Panc1 (cell line): ENCODE measurements around the gene BICD1. TPM values are rescaled to one million over a fixed set of nuclear protein-coding genes. Genes with fewer than 3 reads are reported as not detected.

Experiments
- ATAC-seq: fragments of 200-7000 bp; cut with Tn5 transposase; 2 replicates; pipeline ENCODE4 v1.9.1; 2020; ENCODE audit warnings: mild to moderate bottlenecking, moderate library complexity
- BruUV-seq: library from RNA; stranded (reverse); fragments of 400-500 nt; replicated peaks from 2 replicates; lab custom pipeline; 2021; lab: Mats Ljungman, UMichigan
- CTCF ChIA-PET: fragments of 300-600 bp; sonication (Branson Sonifier 250); formaldehyde crosslinking; loops from one replicate; lab custom pipeline; 2022; ENCODE audit warnings: antibody characterized with exemption; lab: Charles Lee
- POLR2A ChIA-PET: fragments of 300-600 bp; sonication (Branson Sonifier 250); formaldehyde crosslinking; loops from one replicate; lab custom pipeline; 2022; ENCODE audit warnings: antibody characterized with exemption; lab: Charles Lee
- DNase-seq: peaks from one replicate; pipeline ENCODE4 v3.0.0-alpha.2; 2010; ENCODE audit warnings: low read depth, low spot score
- H3K27ac ChIP-seq: 2 replicates; pipeline ENCODE4 v1.5.1; 2011; ENCODE audit warnings: mild to moderate bottlenecking, low read length, inconsistent platforms
- H3K27me3 ChIP-seq: fragments of 200-500 bp; sonication (Bioruptor generic); 2 replicates; pipeline ENCODE4 v1.6.0; 2014; ENCODE audit warnings: low read length, inconsistent platforms; ENCODE audit not compliant: control insufficient read depth, insufficient read depth
- H3K36me3 ChIP-seq: fragments of 200-500 bp; sonication (Bioruptor generic); 2 replicates; pipeline ENCODE4 v1.5.1; 2014; ENCODE audit warnings: inconsistent platforms, mild to moderate bottlenecking, low read length, moderate library complexity; ENCODE audit not compliant: control insufficient read depth, insufficient read depth
- H3K4me1 ChIP-seq: 2 replicates; pipeline ENCODE4 v1.5.1; 2011; ENCODE audit warnings: inconsistent platforms, mild to moderate bottlenecking, low read length, moderate library complexity; ENCODE audit not compliant: control insufficient read depth, insufficient read depth
- H3K4me3 ChIP-seq, 2 experiments: 2 replicates each; pipeline ENCODE4 v1.5.1; 2011 to 2012; ENCODE audit warnings: low read depth in 2 of 2, low read length in 2 of 2, mild to moderate bottlenecking in 2 of 2, inconsistent platforms in 1 of 2, moderate library complexity in 1 of 2
- H3K9me3 ChIP-seq: fragments of 200-500 bp; sonication (Bioruptor generic); 2 replicates; pipeline ENCODE4 v1.5.1; 2014; ENCODE audit warnings: low read depth, mild to moderate bottlenecking, inconsistent platforms, low read length, moderate library complexity; ENCODE audit not compliant: control insufficient read depth, insufficient read depth
- CTCF ChIP-seq: fragments of 450-650 bp; IDR thresholded peaks from 2 replicates; pipeline ENCODE4 v1.5.1; 2017; ENCODE audit warnings: mild to moderate bottlenecking
- POLR2AphosphoS5 ChIP-seq: IDR thresholded peaks from 2 replicates; pipeline ENCODE4 v1.6.1; 2012; ENCODE audit warnings: mild to moderate bottlenecking, low read depth, low read length, moderate library complexity
- REST ChIP-seq, 2 experiments: IDR thresholded peaks; 2 replicates each; pipeline ENCODE4 v1.6.1; 2011 to 2012; ENCODE audit warnings: low read depth in 2 of 2, control low read depth in 1 of 2, low read length in 1 of 2, mild to moderate bottlenecking in 1 of 2, moderate library complexity in 1 of 2; ENCODE audit not compliant: insufficient read depth in 1 of 2
- SIN3A ChIP-seq: IDR thresholded peaks from 2 replicates; pipeline ENCODE4 v1.6.1; 2012; ENCODE audit warnings: low read depth, mild to moderate bottlenecking, low read length, moderate library complexity, borderline replicate concordance; ENCODE audit not compliant: insufficient read depth
- TCF7L2 ChIP-seq: IDR thresholded peaks from 2 replicates; pipeline ENCODE4 v1.6.1; 2011; ENCODE audit warnings: mild to moderate bottlenecking, low read depth, low read length, inconsistent platforms
- in situ Hi-C: cut with HindIII; loops from 2 replicates; pipeline ENCODE4 v1.10.0; 2016; ENCODE audit warnings: low sequenced_read_pairs, low pct_unique_long_range_greater_than_20kb
- intact Hi-C: fragments of 100-400 bp; cut with micrococcal nuclease; formaldehyde crosslinking; loops from one replicate; pipeline ENCODE4 v1.10.0; 2022; ENCODE audit not compliant: unreplicated experiment
- total RNA-seq: library from RNA; stranded (reverse); gene quantifications from one replicate; pipeline ENCODE4 v1.2.1, GENCODE V29; 2021; ENCODE audit not compliant: unreplicated experiment

The BICD1 gene
- total RNA-seq, 1 experiment from 2014 or later = 40.0 TPM

GRCh38 chr12:32139064-32139421, 32.4 kb downstream of the BICD1 start:
- ChIA-PET CTCF (interaction anchor here (0.6 kb wide), 1 partner anchor 99 kb away, joined by 7 read pairs; no protein-coding TSS in a partner anchor), POLR2A (interaction anchor here (0.7 kb wide), 1 partner anchor 25 kb away, joined by 3 read pairs; no protein-coding TSS in a partner anchor)
- Histone ChIP-seq H3K27me3 (no peaks in the 10 kb centered on the region), H3K9me3 (no peaks in the 10 kb centered on the region), H3K4me1 (peaks cover 16% of the 10 kb centered on the region), H3K4me3 (peak overlapping the region; percentile 38 to 55), H3K36me3 (no peaks in the 10 kb centered on the region), H3K27ac (peak overlapping the region; percentile 74)
- peak; percentile 44 for ATAC-seq
- in situ Hi-C loops (no loop called here), intact Hi-C loops (no loop called here)
- BruUV-seq = no TSS peak
- DNase-seq = no peak
- TF ChIP-seq TCF7L2 = no peak
- no peak for TF ChIP-seq CTCF
- no peak for TF ChIP-seq SIN3A
- no peak for TF ChIP-seq POLR2AphosphoS5
- TF ChIP-seq REST (IDR thresholded peaks at IDR 0.05; ENCODE audit: insufficient read depth in 1 of 2, low read depth in 2 of 2, low read length in 1 of 2) = no peak

GRCh38 chr12:32140877-32141276, 34.2 kb downstream of the BICD1 start:
- in situ Hi-C loops = no loop called here
- ATAC-seq = no peak
- H3K4me3 ChIP-seq = peak overlapping the region; percentile 38 to 55

More at GRCh38 chr12:32140877-32141276, 34.2 kb downstream of the BICD1 start:
- ChIA-PET CTCF (no interaction called here), POLR2A (interaction anchor here (0.6 kb wide), 1 partner anchor 14 kb away, joined by 3 read pairs; no protein-coding TSS in a partner anchor)
- DNase-seq = no peak
- H3K27me3 ChIP-seq = no peaks in the 10 kb centered on the region
- no peaks in the 10 kb centered on the region for H3K9me3 ChIP-seq
- H3K36me3 ChIP-seq = no peaks in the 10 kb centered on the region
- intact Hi-C loops = no loop called here
- H3K27ac ChIP-seq = peak overlapping the region; percentile 74
- peaks cover 9% of the 10 kb centered on the region for H3K4me1 ChIP-seq
- BruUV-seq = no TSS peak
- TF ChIP-seq POLR2AphosphoS5 (no peak), TCF7L2 (no peak), CTCF (no peak), SIN3A (no peak), REST (IDR thresholded peaks at IDR 0.05; ENCODE audit: insufficient read depth in 1 of 2, low read depth in 2 of 2, low read length in 1 of 2) (no peak)
